ENCODE data around the gene SNX8.

The SNX8 gene

GRCh38 chr7:2266911-2267310 is 47.3 kb downstream of the SNX8 start:
- in situ Hi-C loops (cut with HindIII; ENCODE audit: low sequenced_read_pairs) = no loop called here

DNA sequence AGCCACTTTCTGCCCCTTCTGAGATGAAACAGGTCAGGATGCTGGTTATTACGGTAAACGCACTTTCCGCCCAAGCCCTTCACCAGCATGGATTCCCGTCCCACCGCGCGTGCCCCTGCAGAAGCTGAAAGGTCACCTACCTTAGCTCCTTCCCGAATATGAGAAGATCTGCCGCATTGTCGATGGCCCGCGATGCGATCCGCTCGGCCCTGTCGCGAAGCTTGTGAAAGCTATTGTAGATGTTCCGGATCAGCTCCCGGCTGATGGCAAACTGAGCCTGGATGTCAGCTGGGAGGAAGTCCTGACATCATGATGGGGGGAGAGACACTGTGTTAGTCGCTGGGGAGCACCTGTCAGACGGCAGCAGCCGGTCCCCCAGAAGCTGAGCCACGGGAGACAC is 50.1 kb downstream of the SNX8 start:
- in situ Hi-C loops (cut with HindIII; ENCODE audit: low sequenced_read_pairs) = no loop called here

DNA sequence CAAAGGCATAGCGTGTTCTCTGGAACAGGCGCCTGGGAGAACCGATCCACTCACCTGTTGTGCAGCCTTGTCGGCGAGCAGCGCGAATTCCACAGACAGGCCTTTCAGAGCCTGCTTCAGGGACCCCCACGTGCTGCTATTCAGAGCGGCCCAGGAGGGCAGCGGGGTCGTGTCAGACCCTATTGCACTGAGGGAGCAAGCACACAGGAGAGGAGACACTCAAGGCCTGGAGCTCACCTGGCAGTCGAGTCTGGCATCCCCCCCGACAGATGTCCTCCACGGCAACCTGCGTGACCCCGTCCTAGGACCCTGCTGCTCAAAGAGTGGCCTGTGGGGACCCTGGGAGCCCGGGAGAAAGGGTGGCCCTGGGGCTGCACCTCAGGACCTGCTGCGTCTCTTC is 51.1 kb downstream of the SNX8 start:
- in situ Hi-C loops (cut with HindIII; ENCODE audit: low sequenced_read_pairs) = no loop called here

DNA sequence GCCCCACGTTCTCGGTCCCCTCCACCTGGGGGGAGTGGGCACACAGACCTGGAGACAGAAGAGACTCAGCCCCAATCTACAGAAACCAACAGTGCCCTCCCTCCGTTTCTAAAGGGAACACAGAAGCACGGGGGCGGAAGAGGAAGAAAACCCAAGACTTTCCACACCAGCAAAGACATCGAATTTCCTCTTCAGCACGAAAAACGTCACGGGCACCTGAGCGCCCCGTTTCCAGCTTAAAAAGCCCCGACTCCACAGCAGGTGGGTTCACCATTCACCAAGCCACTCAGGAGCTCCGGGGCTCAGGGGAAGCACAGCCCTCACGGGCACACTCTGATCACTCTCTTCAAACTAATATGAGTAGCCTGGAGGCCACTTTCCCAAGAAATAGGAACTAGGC is 52.6 kb downstream of the SNX8 start:
- in situ Hi-C loops (cut with HindIII; ENCODE audit: low sequenced_read_pairs) = no loop called here

GRCh38 chr7:2260820-2261219 is 53.4 kb downstream of the SNX8 start:
- in situ Hi-C loops (cut with HindIII; ENCODE audit: low sequenced_read_pairs) = no loop called here

GRCh38 chr7:2259480-2259879 is 54.8 kb downstream of the SNX8 start:
- in situ Hi-C loops (cut with HindIII; ENCODE audit: low sequenced_read_pairs) = no loop called here

GRCh38 chr7:2258661-2259365 is 55.4 kb downstream of the SNX8 start:
- in situ Hi-C loops (cut with HindIII; ENCODE audit: low sequenced_read_pairs) = no loop called here

DNA sequence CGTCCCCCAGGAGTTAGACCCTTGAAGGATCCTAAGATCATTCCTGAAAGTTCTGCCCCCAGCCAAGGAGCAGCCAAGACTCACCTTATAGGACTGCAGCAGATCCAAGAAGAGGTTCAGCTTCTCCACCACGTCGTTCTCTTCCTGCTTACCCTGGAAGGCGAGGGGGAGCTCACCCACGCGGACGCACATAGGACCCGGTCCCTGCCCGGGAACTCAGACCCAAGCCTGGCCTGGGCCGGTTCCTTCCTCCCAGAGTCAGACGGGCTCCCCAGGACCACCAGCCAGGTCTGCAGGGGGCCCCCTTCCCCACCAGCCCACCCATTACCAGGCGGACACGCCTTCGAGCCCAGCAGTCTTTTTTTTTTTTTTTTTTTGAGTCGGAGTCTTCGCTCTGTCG is 56.6 kb downstream of the SNX8 start:
- in situ Hi-C loops (cut with HindIII; ENCODE audit: low sequenced_read_pairs) = no loop called here

- in situ Hi-C loops (cut with HindIII; ENCODE audit: low sequenced_read_pairs) = no loop called here
These were observed 57.1 kb downstream of the SNX8 start for GRCh38 chr7:2257046-2257551.

DNA sequence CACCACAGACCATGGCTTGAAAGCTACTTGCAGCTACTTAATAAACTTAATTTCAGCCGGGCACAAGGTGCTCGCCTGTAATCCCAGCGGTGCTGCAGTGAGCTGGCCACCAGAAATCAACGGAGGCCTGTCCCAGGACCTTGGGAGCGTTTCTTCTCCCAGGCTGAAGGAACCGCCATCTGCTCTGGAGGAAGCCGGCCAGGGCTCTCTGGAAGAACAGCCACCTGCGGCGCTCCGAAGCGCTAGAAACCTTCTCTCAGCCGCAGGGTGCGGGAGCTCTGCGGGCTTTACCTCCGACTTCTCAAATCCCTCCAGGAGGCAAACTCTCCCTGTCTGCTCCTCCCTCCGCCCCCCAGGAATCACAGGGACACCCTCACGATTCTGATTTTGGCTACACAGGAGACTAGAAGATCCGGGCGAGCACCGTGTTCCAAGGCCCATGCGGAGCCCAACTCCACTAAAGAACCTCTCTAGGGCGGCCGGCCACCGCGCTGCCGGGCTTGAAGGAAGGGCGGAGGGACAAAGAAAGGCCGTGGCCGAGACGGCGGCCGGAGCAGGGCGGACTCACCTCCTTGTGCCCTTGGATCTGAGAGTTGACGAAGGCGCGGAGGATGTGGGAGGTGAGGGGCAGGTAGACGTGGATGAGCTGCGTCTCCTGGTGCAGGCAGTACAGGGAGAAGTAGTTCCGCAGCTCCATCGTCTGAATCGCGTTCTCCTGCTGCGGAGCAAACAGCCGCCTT is 57.8 kb downstream of the SNX8 start:
- in situ Hi-C loops (cut with HindIII; ENCODE audit: low sequenced_read_pairs) = no loop called here

DNA sequence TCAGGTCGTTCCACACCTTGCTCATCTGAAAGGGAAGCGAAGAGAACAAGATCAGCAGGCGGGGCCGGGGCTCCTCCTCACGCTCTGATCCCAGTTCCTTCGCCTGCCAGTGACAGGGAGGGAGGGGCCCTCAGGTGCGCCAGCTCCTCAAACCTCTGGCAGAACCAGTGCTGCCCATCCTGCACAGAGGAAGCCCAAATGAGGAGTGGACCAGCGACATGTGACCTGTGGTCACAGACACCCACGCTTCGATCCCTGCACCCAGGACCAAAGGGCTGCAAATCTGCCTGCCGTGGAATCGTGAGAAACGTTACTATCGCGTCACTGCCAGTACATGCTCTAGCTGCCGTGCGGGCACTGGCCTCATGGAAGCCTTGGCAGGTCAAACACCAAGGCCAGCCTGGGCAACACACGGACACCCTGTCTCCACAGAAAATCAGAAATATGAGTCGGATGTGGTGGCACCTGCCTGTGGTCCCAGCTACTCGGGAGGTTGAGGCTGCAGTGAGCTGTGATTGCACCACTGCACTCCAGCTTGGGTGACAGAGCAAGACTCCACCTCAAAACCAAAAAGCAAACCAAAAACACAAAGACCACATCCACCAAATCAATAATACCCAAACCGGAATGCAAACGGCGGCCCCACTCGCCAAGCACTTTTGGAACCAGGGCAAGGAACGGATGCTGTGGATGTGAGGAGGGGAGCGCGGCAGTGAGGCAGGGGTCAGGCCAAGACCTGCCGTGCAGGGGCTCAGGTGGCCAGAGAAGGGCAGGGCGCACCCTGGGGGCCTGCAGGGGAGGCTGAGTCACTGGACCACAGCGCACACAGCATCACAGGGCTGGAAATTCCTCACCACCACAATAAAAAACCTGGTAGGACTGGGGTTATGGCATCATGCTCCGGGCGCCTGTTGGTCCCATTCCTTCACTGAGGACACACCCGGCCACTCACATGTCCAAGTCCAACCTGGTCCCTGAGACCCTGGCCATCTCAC is 58.8 kb downstream of the SNX8 start:
- in situ Hi-C loops (cut with HindIII; ENCODE audit: low sequenced_read_pairs) = no loop called here

DNA sequence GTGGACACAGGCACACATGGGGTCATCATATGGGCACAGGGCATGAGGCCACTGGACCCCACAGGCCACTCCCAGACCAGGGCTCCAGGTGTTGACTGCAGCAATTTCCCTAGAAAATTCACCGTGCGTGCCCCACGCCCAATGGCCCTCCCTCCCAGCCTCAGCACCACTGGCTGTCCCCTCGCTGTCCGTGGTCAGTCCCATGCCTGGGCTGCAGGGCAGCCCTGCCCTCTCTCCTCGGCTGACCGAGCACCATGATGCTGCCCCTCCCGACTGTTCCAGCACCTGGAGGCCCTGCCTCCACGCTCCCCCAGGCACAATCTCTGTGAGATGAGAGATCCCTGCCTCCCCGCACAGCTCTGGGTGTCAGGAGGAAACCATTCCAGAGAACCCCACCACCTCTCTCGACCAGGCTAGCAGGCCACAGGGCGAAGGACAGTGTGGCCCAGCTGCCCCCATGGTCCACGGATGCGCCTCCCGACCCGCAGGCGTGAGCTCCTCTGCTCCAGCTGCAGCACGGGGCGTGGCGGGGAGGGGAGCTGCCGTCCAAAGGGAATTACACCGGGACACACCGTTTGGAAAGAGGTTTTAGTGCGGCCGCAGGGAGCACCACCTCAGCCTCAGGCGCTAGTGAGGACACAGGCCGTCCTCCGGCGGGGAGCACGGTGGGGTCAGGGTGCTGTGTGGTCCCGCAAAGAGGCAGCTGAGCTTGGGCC is 59.7 kb downstream of the SNX8 start:
- in situ Hi-C loops (cut with HindIII; ENCODE audit: low sequenced_read_pairs) = no loop called here

DNA sequence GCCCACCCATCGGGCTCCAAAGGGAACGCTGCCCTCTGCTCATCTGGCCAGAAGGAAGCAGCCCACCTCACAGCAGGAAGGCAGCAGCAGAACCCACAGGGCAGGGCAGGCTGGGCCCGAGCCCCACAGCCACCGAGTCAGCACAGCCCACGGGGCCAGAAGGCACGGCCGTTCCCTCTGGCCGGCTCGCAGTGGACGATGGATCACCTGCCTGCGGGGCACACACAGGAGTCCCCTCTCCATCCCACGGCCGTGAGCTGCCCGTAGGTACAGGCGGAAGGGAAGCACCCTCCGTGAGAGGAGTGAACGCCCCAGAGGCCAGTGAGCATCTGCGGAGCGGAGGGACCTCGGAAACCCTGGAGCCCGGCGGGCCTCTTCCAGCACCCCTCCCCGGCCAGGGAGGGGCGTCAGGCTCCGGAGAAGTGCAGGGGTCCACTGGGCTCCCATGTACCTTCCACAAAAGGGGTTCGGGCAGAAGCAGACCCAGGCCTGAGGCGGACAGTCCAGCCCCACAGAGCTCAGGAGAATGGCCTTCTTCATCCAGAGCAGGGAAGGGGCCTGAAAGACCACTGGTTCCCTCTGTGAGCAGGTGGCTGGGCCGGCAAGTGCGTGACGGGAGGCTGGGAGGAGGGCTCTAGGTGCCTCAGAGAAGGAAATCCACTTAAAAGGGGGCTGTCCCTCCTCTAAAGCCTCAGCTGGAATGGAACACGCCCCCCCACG is 60.6 kb downstream of the SNX8 start:
- in situ Hi-C loops (cut with HindIII; ENCODE audit: low sequenced_read_pairs) = no loop called here

GRCh38 chr7:2253021-2253420 is 61.2 kb downstream of the SNX8 start:
- in situ Hi-C loops (cut with HindIII; ENCODE audit: low sequenced_read_pairs) = no loop called here

DNA sequence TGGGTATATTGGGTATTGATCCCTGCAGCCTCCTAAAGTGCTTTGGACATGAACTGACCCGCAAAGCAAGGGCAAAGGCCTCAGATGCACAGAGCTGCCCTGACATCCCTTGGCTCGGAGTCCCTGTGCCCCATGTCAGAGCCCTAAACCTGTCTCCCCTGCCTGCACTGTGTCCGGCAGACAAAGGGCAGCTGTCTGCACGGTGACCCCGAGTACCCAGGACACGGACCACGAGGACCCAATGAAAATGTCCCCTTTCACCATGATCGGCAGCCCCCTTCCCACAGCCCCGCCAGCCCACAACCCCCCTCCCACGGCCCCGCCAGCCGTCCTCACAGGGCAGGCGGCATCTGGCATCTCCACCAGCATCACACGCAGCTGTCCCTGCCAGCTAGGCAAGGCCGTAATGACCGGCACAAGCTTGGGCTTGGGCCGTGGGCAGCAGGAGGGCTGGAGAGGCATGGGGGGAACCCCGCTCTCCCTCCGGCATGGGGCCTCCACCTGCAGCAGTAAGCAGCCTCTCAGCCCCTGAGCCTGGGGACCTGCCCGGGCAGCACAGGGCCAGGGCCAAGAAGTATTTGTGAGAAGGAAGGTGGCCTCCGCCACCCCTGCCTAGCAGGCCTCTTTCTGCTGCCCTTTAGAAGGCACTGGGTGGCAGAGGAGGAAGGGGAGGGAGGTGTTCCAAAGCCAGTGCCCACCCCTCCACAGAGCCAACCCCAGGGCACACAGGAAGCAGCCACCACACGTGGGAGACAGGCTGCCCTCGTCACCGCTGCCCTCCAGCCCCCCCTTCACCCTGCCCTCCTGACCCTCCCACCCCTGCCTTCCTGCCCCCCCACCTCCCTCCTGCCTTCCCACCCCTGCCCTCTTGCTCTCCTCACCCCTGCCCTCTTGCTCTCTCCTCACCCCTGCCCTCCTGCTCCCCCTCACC is 62.1 kb downstream of the SNX8 start:
- in situ Hi-C loops (cut with HindIII; ENCODE audit: low sequenced_read_pairs) = no loop called here

GRCh38 chr7:2251381-2251780 is 62.9 kb downstream of the SNX8 start:
- in situ Hi-C loops (cut with HindIII; ENCODE audit: low sequenced_read_pairs) = no loop called here

- in situ Hi-C loops (cut with HindIII; ENCODE audit: low sequenced_read_pairs) = no loop called here
These were observed 64.4 kb downstream of the SNX8 start for GRCh38 chr7:2249744-2250323.

DNA sequence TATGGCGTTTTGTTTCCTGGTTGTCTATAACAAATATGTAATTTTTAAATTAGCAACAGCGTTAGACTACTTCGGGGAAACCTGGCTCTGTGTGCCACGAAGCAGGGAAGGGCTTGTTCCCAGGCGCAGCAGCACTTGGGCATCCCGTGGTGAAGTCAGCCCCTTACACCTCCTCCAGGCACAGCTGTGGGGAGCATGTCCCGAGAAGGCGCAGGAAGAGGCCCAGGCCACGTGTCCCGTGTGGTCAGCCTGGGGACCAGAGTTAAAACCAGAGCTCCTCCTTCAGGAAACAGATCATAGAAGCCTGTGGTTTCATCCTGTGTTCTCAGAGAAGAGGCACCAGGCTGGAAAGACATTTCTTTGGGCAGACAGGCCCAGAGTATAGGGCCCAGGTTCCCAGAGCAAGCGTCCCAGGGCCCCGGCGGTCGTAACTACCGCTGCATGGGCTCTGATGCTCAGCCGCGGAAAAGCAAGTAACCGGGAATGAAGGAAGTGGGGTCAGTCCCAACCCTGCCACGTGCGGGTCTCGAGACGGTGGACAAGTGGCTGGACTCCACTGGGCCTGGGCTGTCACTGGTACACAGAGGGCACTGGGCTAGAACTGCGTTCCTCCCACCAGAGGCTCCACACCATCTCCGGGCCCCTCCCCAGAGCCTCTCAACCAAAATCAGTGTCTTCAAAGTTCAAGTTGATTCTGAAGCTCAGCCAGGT is 65.1 kb downstream of the SNX8 start:
- in situ Hi-C loops (cut with HindIII; ENCODE audit: low sequenced_read_pairs) = no loop called here
